Hepatocyte (in vitro differentiated cells): ENCODE measurements around the gene NCAPH2. TPM values are rescaled to one million over a fixed set of nuclear protein-coding genes. Genes with fewer than 3 reads are reported as not detected.

Source experiments
- DNase-seq: peaks from one replicate; pipeline ENCODE4 v3.0.0-alpha.2; 2016; ENCODE audit warnings: low spot score
- H2AFZ ChIP-seq: fragments of 200-600 bp; sonication (generic); 2 replicates; pipeline ENCODE4 v1.6.0; 2016; ENCODE audit warnings: antibody characterized with exemption, mild to moderate bottlenecking
- H3K27ac ChIP-seq: fragments of 200-600 bp; sonication (generic); 2 replicates; pipeline ENCODE4 v1.5.1; 2016; ENCODE audit warnings: mild to moderate bottlenecking
- H3K27me3 ChIP-seq: fragments of 200-600 bp; sonication (generic); 2 replicates; pipeline ENCODE4 v1.6.1; 2016
- H3K36me3 ChIP-seq: fragments of 200-600 bp; sonication (generic); replicated peaks from 2 replicates; pipeline ENCODE4 v1.5.1; 2016; ENCODE audit warnings: low read depth; ENCODE audit not compliant: insufficient read depth
- H3K4me1 ChIP-seq: fragments of 200-600 bp; sonication (generic); 2 replicates; pipeline ENCODE4 v1.5.1; 2016; ENCODE audit warnings: mild to moderate bottlenecking, moderate library complexity; ENCODE audit not compliant: insufficient read depth
- H3K4me2 ChIP-seq: fragments of 200-600 bp; sonication (generic); 2 replicates; pipeline ENCODE4 v1.6.0; 2016
- H3K4me3 ChIP-seq: fragments of 200-600 bp; sonication (generic); 2 replicates; pipeline ENCODE4 v1.5.1; 2016; ENCODE audit warnings: mild to moderate bottlenecking
- H3K79me2 ChIP-seq: fragments of 200-600 bp; sonication (generic); 2 replicates; pipeline ENCODE4 v1.6.0; 2017; ENCODE audit warnings: mild to moderate bottlenecking
- H3K9me2 ChIP-seq: fragments of 200-600 bp; sonication (generic); replicated peaks from 2 replicates; pipeline ENCODE4 v1.6.0; 2017; ENCODE audit warnings: mild to moderate bottlenecking; ENCODE audit not compliant: insufficient read depth
- H3K9me3 ChIP-seq: fragments of 200-600 bp; sonication (generic); 2 replicates; pipeline ENCODE4 v1.5.1; 2016; ENCODE audit warnings: low read depth, mild to moderate bottlenecking
- H4K20me1 ChIP-seq: fragments of 200-600 bp; sonication (generic); 2 replicates; pipeline ENCODE4 v1.6.0; 2016; ENCODE audit warnings: mild to moderate bottlenecking; ENCODE audit not compliant: insufficient read depth, poor library complexity, severe bottlenecking
- CTCF ChIP-seq: fragments of 200-600 bp; sonication (generic); IDR thresholded peaks from 2 replicates; pipeline ENCODE4 v1.5.1; 2016; ENCODE audit warnings: antibody characterized with exemption, mild to moderate bottlenecking; ENCODE audit not compliant: poor library complexity
- EZH2 ChIP-seq: fragments of 200-600 bp; sonication (generic); IDR thresholded peaks from 2 replicates; pipeline ENCODE4 v1.6.1; 2016; ENCODE audit warnings: antibody characterized with exemption, mild to moderate bottlenecking, borderline replicate concordance
- EZH2phosphoT487 ChIP-seq: fragments of 200-600 bp; sonication (generic); IDR thresholded peaks from one replicate; pipeline ENCODE4 v1.6.1; 2018; ENCODE audit warnings: antibody characterized with exemption, mild to moderate bottlenecking, low read depth, moderate library complexity; ENCODE audit not compliant: unreplicated experiment, severe bottlenecking
- WGBS: methylation state at CpG from one replicate; pipeline ENCODE4 v1.1.6; 2016; ENCODE audit warnings: low lambda C conversion rate; ENCODE audit errors: missing lambda C conversion rate; 5-methylcytosine and 5-hydroxymethylcytosine counted together
- polyA plus RNA-seq: library from polyadenylated mRNA; unstranded; fragments of >200 nt; fragmentation: Nextera tagmentation; extraction: Ambion mirVana; gene quantifications from 2 replicates; pipeline ENCODE4 v1.2.1, GENCODE V29; 2016
- total RNA-seq: library from RNA; depleted of rRNA; stranded (reverse); fragments of >200 nt; gene quantifications from 2 replicates; pipeline ENCODE4 v1.2.3, GENCODE V29; 2014

Gene NCAPH2
- total and polyA plus RNA-seq, 2 experiments from 2014 or later: 25.6 to 40.6 TPM

DNA sequence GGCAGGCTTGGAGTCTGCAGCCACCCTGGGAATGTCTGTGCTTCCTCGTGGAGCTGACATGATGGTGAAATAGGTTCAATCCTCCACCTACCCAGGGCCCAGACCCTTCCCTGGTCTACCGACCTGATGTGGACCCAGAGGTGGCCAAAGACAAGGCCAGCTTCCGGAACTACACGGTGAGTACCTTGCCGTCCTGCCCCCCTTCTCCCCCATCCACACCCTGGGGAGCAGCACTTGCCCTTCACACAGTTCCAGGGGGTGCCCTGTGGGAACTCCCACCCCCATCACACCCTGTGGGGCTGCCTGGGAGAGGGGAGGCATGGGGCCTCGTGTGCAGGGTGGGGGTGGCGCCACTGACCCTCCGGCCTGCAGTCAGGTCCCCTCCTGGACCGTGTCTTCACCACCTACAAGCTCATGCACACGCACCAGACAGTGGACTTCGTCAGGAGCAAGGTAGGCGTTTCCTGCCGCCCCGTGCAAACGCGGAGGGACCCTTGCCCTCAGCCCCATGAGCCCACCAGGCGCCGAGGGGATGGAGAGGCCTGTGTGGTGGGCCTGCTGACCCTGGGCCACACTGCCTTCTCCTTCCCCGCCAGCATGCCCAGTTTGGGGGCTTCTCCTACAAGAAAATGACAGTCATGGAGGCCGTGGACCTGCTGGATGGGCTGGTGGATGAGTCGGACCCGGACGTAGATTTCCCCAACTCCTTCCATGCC, 20.6 kb upstream of the NCAPH2 start:
- Histone ChIP-seq H3K27me3 (no peaks in the 10 kb centered on the region), H3K9me2 (no peaks in the 10 kb centered on the region), H3K36me3 (no peaks in the 10 kb centered on the region), H3K4me3 (no peak overlapping the region), H2AFZ (no peak overlapping the region), H4K20me1 (no peaks in the 10 kb centered on the region), H3K9me3 (no peaks in the 10 kb centered on the region), H3K27ac (no peak overlapping the region), H3K4me1 (peaks cover 8% of the 10 kb centered on the region), H3K4me2 (no peak overlapping the region), H3K79me2 (no peaks in the 10 kb centered on the region)
- WGBS: 91% methylated on average over 19 of the region's 23 CpGs
- no peak for DNase-seq
- TF ChIP-seq EZH2phosphoT487: no peak
- no peak for TF ChIP-seq CTCF
- TF ChIP-seq EZH2: no peak

DNA sequence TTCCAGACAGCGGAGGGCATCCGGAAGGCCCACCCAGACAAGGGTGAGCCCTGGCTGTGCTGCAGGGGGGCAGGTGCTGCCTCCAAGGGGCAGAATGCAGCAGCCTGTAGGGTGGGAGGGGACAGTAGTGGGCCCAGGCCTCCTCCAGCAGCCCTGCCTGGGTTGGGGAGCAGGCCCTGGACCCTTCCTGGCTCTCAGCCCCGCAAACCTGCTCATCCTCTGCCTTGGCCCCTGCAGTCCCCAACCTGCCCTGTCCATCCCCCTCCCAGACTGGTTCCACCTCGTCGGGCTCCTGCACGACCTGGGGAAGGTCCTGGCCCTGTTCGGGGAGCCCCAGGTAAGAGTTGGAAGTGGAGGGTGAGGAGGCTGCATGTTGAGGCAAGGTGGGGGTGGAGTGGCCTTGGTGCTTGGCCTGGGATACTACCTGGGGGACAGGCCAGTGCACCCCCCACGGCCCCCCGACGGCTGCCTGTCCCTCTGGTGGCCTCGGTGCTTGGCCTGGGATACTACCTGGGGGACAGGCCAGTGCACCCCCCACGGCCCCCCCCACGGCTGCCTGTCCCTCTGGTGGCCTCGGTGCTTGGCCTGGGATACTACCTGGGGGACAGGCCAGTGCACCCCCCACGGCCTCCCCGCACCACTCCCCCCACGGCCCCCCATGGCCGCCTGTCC, 19.9 kb upstream of the NCAPH2 start:
- DNase-seq: no peak
- no peak overlapping the region for H2AFZ ChIP-seq
- H3K27me3 ChIP-seq: no peaks in the 10 kb centered on the region
- H3K79me2 ChIP-seq: no peaks in the 10 kb centered on the region
- no peaks in the 10 kb centered on the region for H4K20me1 ChIP-seq
- TF ChIP-seq EZH2phosphoT487: no peak
- H3K27ac ChIP-seq: no peak overlapping the region
- H3K4me3 ChIP-seq: no peak overlapping the region
- no peaks in the 10 kb centered on the region for H3K36me3 ChIP-seq
- no peaks in the 10 kb centered on the region for H3K9me3 ChIP-seq
- H3K4me2 ChIP-seq: no peak overlapping the region
- H3K9me2 ChIP-seq: no peaks in the 10 kb centered on the region
- 91% methylated on average over 6 of the region's 18 CpGs for WGBS
- H3K4me1 ChIP-seq: peaks cover 8% of the 10 kb centered on the region

DNA sequence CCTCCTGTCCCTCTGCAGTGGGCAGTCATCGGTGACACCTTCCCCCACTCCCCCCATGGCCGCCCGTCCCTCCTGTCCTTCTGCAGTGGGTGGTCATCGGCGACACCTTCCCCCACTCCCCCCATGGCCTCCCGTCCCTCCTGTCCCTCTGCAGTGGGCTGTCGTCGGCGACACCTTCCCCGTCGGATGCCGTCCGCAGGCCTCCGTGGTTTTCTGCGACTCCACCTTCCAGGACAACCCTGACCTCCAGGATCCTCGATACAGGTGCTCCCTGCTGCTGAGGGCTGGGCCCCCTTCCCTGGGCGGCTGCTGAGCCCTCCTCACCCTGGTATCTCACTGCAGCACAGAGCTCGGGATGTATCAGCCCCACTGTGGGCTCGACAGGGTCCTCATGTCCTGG, 19.1 kb upstream of the NCAPH2 start:
- Histone ChIP-seq H3K27me3 (no peaks in the 10 kb centered on the region), H2AFZ (no peak overlapping the region), H3K4me2 (no peak overlapping the region), H3K4me3 (no peak overlapping the region), H3K27ac (no peak overlapping the region), H3K36me3 (no peaks in the 10 kb centered on the region), H3K9me2 (no peaks in the 10 kb centered on the region), H3K79me2 (no peaks in the 10 kb centered on the region), H3K9me3 (no peaks in the 10 kb centered on the region), H4K20me1 (no peaks in the 10 kb centered on the region), H3K4me1 (peaks cover 5% of the 10 kb centered on the region)
- TF ChIP-seq EZH2 (no peak), CTCF (no peak), EZH2phosphoT487 (no peak)
- DNase-seq: no peak
- 80% methylated on average over 4 of the region's 19 CpGs for WGBS
